NCI-H2227 treated with DMSO at 0.1 percent for 48 hours (cell line): ENCODE results near the gene TSPAN14.
"Not testable (repeated sequence)": the region's sequence is repeated elsewhere in the genome, so short reads cannot be mapped to it uniquely, and the experiment has no call there.

ENCODE experiments used
- DNase-seq: peaks from one replicate; lab custom pipeline; 2025; lab: John Stamatoyannopoulos, UW

Gene TSPAN14

GRCh38 chr10:80526742-80527141 lies 72.6 kb downstream of the TSPAN14 start:
- no peak for DNase-seq

- DNase-seq = no peak
Observed at GRCh38 chr10:80528185-80528700, 74.1 kb downstream of the TSPAN14 start.

DNA sequence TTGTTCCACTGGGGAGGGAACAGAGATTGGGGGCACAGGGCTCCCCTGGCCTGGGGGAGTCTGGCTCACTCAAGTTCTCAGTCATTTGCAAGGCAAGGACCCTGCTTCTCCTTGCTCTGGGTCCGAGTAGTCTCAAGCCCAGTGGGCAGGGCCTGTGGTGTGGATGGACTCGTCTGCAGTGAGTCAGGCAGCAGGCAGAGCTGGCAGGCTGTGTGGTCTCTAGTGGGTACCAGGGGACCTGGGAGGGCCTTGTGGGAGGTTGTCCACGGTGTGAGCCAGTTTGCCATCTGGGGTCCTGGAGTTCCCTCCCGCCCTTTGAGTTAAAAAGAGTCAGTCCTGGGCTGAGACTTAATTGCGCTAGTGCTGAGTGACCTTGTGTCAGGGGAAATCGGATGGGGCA lies 74.8 kb downstream of the TSPAN14 start:
- DNase-seq = no peak

DNA sequence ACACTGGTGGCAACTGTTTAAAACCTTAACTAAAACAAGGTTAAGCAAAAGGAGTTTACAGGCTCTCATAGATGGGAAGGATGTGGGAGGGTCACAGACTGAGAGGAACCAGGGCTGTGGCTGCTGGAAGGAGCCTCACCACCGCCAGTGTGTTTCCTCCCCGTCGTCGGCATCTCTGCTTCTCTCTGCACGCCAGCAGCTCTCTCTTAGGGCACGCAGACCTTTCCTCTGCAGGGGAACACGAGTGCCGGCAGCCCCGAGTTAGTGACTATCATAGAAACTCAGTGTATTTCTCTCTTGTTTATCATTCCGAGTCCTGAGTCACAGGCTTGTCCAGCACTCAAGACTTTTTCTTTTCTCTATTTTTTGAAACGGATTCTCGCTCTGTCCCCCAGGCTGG lies 75.5 kb downstream of the TSPAN14 start:
- DNase-seq = no peak

DNA sequence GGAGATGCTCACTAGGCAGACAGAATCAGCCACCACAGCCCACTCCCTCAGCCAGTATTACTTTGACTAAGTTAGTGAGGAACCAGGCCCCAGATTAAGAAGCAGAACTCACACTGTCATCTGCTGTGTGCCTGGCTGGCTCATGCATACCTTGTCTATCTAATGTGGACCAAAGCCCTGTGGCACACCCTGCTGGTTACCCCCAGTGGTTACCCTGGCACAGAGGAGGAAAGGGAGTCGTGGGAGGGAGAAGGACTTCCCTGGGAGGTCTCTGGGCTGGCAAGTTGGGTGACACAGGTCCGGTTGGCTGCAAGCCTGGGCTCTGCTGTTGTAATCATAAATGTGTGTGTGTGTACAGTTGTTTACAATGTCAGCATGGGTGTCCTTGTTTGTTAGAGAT lies 76.1 kb downstream of the TSPAN14 start:
- DNase-seq = no peak

GRCh38 chr10:80530816-80531215 lies 76.7 kb downstream of the TSPAN14 start:
- DNase-seq = no peak

GRCh38 chr10:80532571-80532970 lies 78.5 kb downstream of the TSPAN14 start:
- no peak for DNase-seq

DNA sequence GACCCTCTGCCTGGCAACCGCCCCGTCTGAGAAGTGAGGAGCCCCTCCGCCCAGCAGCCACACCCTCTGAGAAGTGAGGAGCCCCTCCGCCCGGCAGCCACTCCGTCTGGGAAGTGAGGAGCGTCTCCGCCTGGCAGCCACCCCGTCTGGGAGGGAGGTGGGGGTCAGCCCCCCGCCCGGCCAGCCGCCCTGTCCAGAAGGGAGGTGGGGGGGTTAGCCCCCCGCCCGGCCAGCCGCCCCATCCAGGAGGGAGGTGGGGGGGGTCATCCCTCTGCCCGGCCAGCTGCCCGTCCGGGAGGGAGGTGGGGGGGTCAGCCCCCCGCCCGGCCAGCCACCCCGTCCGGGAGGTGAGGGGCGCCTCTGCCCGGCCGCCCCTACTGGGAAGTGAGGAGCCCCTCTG lies 79.9 kb downstream of the TSPAN14 start:
- not testable (repeated sequence) for DNase-seq

GRCh38 chr10:80534646-80535045 lies 80.5 kb downstream of the TSPAN14 start:
- not testable (repeated sequence) for DNase-seq

GRCh38 chr10:80535671-80536360 lies 81.7 kb downstream of the TSPAN14 start:
- no peak for DNase-seq

GRCh38 chr10:80536361-80536835 lies 82.3 kb downstream of the TSPAN14 start:
- no peak for DNase-seq

DNA sequence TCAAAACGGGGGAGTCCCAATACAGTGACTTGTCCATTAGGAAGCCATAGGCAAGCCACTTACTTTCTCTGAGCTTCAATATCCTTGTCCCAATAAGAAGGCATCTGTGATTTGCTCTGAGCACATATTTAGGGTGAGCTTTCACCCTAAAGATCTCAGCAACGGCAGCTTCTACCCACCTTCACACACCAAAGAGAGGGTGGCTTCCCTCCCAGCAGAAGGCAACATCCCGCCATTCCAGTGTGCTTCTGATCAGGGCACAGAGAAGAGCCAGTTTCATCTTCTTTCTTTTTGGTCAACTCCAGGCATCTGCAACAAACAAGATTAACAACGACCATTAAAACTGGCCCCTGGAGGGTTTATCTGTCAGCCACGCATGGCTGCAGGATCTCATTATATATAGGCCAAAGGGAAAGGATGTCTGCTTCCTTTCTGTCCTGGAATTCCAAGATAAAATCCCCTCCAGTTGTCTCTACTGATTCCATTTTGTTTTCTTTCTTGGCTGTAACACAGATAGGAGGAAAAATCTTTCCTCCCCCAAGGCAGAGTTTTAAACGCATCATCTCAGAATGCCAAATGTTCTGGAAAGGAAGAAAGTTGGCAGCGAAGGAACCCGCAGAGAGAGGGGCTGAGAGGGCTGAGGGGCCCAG lies 83.1 kb downstream of the TSPAN14 start:
- DNase-seq = no peak

DNA sequence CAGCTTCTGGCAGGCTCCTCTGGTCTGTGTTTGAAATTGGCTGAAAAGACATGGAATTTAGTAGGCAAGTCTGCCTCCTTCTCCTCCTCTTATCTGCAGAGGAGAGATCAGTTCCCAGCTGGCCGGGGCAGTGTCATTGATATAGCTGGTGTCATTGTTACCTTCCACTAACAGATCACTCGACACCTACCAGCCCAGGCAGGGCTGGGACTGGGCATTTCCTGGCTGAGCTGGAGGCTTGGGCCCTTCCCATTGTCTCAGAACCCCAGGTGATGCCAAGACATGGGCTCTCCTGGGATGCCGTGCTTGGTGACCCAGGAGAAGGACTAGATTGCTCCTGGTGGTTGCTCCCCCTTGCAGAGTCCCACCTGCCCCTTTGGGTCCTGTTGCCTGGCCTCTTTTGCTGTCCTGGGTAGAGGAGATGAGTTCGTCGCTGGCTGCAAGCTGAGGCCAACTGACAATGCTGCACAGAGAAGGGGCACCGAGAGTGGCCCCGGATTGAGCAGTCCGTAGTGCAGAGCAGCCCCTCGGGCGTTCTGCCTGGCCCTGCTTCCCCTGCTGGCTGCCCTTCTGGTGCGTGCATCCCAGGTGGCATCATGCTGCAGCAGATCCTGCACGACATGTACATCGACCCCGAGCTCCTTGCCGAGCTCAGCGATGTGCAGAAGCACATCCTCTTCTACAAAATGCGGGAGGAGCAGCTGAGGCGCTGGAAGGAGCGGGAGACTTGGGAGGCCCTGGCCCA lies 83.8 kb downstream of the TSPAN14 start, which contains the start of gene SH2D4B:
Gene SH2D4B (plus strand): TSS at position 167 of the 745 bp plus-strand sequence. CDS start 430 bp downstream, at position 597.
- DNase-seq = no peak

GRCh38 chr10:80538481-80539185 lies 84.5 kb downstream of the TSPAN14 start:
- DNase-seq = no peak

GRCh38 chr10:80539421-80540031 lies 85.4 kb downstream of the TSPAN14 start:
- DNase-seq = no peak

DNA sequence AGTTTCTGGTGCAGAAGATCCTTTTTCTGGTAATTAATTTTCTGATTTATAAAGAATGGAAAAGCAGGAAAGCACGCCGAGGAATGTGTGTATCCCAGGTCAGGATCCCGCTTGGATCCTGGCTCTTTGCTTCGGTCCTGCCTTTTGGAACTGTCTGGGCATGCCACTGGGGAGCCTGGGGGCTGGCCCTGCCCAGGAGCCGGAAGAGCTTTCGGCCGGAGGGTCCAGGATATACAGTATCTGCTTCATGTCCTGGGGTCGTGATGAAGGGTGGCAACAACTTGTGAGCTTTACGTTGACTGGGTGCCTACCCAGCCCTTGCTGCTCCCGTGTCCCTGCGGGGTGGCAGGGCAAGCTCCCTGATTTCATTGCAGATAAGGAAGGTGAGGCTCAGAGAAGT lies 86.0 kb downstream of the TSPAN14 start:
- DNase-seq = no peak

- no peak for DNase-seq
Observed at GRCh38 chr10:80540618-80540980, 86.5 kb downstream of the TSPAN14 start.

DNA sequence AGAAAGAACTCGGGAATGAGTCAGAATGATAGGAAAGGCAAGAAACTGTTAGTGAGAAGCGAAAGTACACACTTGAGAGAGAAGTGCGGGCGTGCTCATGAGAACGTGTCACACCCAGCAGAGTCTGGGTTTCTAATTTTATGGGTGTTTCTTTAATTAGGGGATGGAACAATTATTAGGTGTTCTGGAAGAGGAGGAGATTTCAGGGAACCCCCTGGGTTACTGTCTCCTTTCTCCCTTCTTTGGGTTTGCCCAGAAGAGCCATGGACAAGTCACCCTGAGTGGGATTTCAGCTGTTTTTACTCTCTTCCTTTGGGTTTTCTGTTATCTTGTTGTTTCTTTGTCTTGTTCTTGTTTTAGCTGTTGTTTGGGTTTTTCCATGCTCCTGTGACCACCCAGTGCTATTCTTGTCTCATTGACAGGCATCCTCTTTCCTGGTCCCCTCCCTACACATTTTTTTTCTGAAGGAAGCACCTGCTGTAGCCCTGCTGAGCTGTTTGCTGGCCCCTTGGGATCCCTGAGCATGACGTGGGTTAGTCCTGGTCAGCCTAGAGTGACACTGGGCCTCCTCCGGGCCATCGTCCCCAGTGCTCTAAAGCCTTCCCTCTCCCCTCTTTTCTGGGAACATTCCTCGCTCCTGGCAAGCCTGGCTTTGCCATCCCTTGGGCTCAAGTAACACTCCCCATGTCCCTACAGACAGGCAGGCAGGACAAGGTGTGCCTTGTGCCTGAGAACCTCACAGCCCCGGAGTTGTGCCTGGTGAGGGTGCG lies 87.1 kb downstream of the TSPAN14 start:
- DNase-seq = no peak

DNA sequence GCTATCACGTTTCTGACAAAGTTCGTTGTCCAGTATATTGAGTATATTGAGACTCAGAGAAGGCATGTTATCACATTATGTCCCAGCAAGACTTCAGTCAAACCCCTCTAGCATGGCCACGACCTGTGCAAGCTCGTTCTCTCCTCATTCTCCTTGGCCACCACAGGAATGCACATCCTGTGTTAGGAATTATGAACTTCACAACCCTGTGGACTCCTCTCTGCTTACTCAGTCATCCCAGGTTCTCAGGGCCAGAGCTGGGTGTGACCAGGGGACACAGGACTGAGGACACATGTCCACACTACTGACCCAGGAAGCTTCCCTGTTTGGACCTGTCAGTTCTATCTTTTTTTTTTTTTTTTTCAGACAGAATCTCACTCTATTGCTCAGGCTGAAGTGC lies 87.9 kb downstream of the TSPAN14 start:
- no peak for DNase-seq

GRCh38 chr10:80542652-80543318 lies 88.7 kb downstream of the TSPAN14 start:
- no peak for DNase-seq
